ENCODE data around the gene PSENEN. TPM values are rescaled to one million over a fixed set of nuclear protein-coding genes. Genes with fewer than 3 reads are reported as not detected.

PSENEN gene
- polyA plus RNA-seq, 2 of the 4 experiments (the other 2 are of a cell fraction): 111 to 191 TPM

- ChIA-PET POLR2A (interaction anchor here (0.7 kb wide), 1 partner anchor 24 kb away, joined by 5 read pairs; no protein-coding TSS in a partner anchor), CTCF (interaction anchor here (0.8 to 5.9 kb wide), 4 partner anchors 10 to 93 kb away, joined by 3 to 23 read pairs (median 4); no protein-coding TSS in a partner anchor)
- Histone ChIP-seq H3K4me1 (no peaks in the 10 kb centered on the region), H3K27ac (no peak overlapping the region), H3K4me2 (no peak overlapping the region), H3K9me3 (no peaks in the 10 kb centered on the region), H3K4me3 (no peak overlapping the region)
- no peak for ATAC-seq
- WGBS (ENCODE audit: missing lambda C conversion rate): 69% methylated on average over 11 of the region's 15 CpGs
- TF ChIP-seq ZNF302 (CRISPR knock-in tag; IDR thresholded peaks at IDR 0.05): no peak
- TF ChIP-seq RAD21 (conservative IDR thresholded peaks at IDR 0.05 in 1 of 2, IDR thresholded peaks at IDR 0.05 in 1 of 2): no peak
- no peak for TF ChIP-seq MAX (IDR thresholded peaks at IDR 0.05)
- DNase-seq (ENCODE audit: low read depth in 1 of 2, low spot score in 1 of 2): no peak
- no peak for FAIRE-seq
Observed at GRCh38 chr19:35787227-35787799, 41.9 kb downstream of the PSENEN start.

GRCh38 chr19:35788205-35788960 lies 42.9 kb downstream of the PSENEN start:
- ChIA-PET POLR2A (interaction anchor here (0.7 kb wide), 1 partner anchor 23 kb away, joined by 5 read pairs; no protein-coding TSS in a partner anchor), CTCF (interaction anchor here (0.8 to 5.9 kb wide), 10 partner anchors 8 to 158 kb away, joined by 3 to 23 read pairs (median 4); no protein-coding TSS in a partner anchor)
- DNase-seq (ENCODE audit: low read depth in 1 of 2, low spot score in 1 of 2) (no peak), FAIRE-seq (no peak), ATAC-seq (no peak)
- Histone ChIP-seq H3K4me2 (no peak overlapping the region), H3K27ac (no peak overlapping the region), H3K9me3 (no peaks in the 10 kb centered on the region), H3K4me3 (no peak overlapping the region), H3K4me1 (peaks cover 4% of the 10 kb centered on the region)
- 69% methylated on average over 11 of the region's 12 CpGs for WGBS (ENCODE audit: missing lambda C conversion rate)
- TF ChIP-seq JUN (IDR thresholded peaks at IDR 0.05): no peak
- no peak for TF ChIP-seq RNF2 (IDR thresholded peaks at IDR 0.05; ENCODE audit: borderline replicate concordance, low read depth)
- no peak for TF ChIP-seq RFX5 (IDR thresholded peaks at IDR 0.05)
- no peak for TF ChIP-seq RARB (CRISPR knock-in tag; IDR thresholded peaks at IDR 0.05)
- no peak for TF ChIP-seq ZNF302 (CRISPR knock-in tag; IDR thresholded peaks at IDR 0.05)
- no peak for TF ChIP-seq FOSL2 (IDR thresholded peaks at IDR 0.05)
- TF ChIP-seq FOSL2 (CRISPR knock-in tag; IDR thresholded peaks at IDR 0.05): no peak
- no peak for TF ChIP-seq NR3C1 (IDR thresholded peaks at IDR 0.05)
- TF ChIP-seq HOXB13 (CRISPR knock-in tag; IDR thresholded peaks at IDR 0.05; ENCODE audit: low read depth): no peak
- no peak for TF ChIP-seq MAFK (IDR thresholded peaks at IDR 0.05; ENCODE audit: partially characterized antibody)
- TF ChIP-seq ATOH8 (CRISPR knock-in tag; IDR thresholded peaks at IDR 0.05; ENCODE audit: low read depth): no peak
- TF ChIP-seq ZC3H11A (IDR thresholded peaks at IDR 0.05): no peak
- TF ChIP-seq REST (IDR thresholded peaks at IDR 0.05): no peak
- TF ChIP-seq E2F6 (IDR thresholded peaks at IDR 0.05; ENCODE audit: borderline replicate concordance, low read depth): no peak
- no peak for TF ChIP-seq CBX8 (IDR thresholded peaks at IDR 0.05)

Data from A549 (cell line).